PC-3 (cell line): ENCODE data around the gene ARHGEF11.

Experiments
- CTCF ChIP-seq: fragments of 300-600 bp; sonication (generic); conservative IDR thresholded peaks from 2 replicates; pipeline ENCODE4 v1.5.1; 2017; ENCODE audit warnings: antibody characterized with exemption, low read depth, mild to moderate bottlenecking, low read length
- EZH2phosphoT487 ChIP-seq: fragments of 300-600 bp; sonication (generic); IDR thresholded peaks from 2 replicates; pipeline ENCODE4 v1.6.1; 2018; ENCODE audit warnings: mild to moderate bottlenecking, antibody characterized with exemption, low read length, borderline replicate concordance

GRCh38 chr1:157004806-157005205 is 40.7 kb downstream of the ARHGEF11 start:
- TF ChIP-seq EZH2phosphoT487: no peak
- no peak for TF ChIP-seq CTCF
